K562 (cell line): Measurements from ENCODE around the gene GABRR3. TPM values are rescaled to one million over a fixed set of nuclear protein-coding genes. Genes with fewer than 3 reads are reported as not detected.

Experiments
- E2F1 ChIP-seq: sonication (generic); formaldehyde crosslinking; IDR thresholded peaks from 2 replicates; pipeline ENCODE4 v1.8.1; 2023; ENCODE audit warnings: mild to moderate bottlenecking, missing genetic modification reagents, moderate library complexity
- FOXP1 ChIP-seq: sonication (generic); formaldehyde crosslinking; IDR thresholded peaks from 2 replicates; pipeline ENCODE4 v1.8.0; 2022; ENCODE audit warnings: mild to moderate bottlenecking, missing genetic modification reagents
- GATAD2A ChIP-seq: fragments of 450-650 bp; IDR thresholded peaks from 2 replicates; pipeline ENCODE4 v1.6.1; 2017
- GTF2B ChIP-seq: IDR thresholded peaks from 2 replicates; pipeline ENCODE4 v1.6.1; 2011; ENCODE audit not compliant: insufficient read length; ENCODE audit errors: extremely low read depth
- HIVEP1 ChIP-seq: fragments of 250-450 bp; sonication (Bioruptor Pico); IDR thresholded peaks from 2 replicates; pipeline ENCODE4 v1.4.0; 2020; ENCODE audit warnings: mild to moderate bottlenecking
- KLF1 ChIP-seq: fragments of 450-650 bp; IDR thresholded peaks from 2 replicates; pipeline ENCODE4 v1.6.1; 2016; ENCODE audit warnings: missing genetic modification characterization, missing compliant biosample characterization
- PHB ChIP-seq: fragments of 250-450 bp; sonication (Bioruptor Pico); IDR thresholded peaks from 2 replicates; pipeline ENCODE4 v1.5.0; 2021
- POLR2A ChIP-seq: fragments of 450-650 bp; conservative IDR thresholded peaks from 2 replicates; pipeline ENCODE4 v1.6.1; 2016
- SAFB ChIP-seq: fragments of 200-400 bp; formaldehyde crosslinking; IDR thresholded peaks from 2 replicates; pipeline ENCODE4 v1.6.1; 2017; ENCODE audit warnings: low read depth, low read length, borderline replicate concordance
- TCFL5 ChIP-seq: fragments of 250-450 bp; sonication (Bioruptor Pico); conservative IDR thresholded peaks from 2 replicates; pipeline ENCODE4 v1.6.1; 2021; ENCODE audit warnings: mild to moderate bottlenecking, moderate library complexity, matching md5 sums
- ZNF282 ChIP-seq: sonication (generic); formaldehyde crosslinking; IDR thresholded peaks from 2 replicates; pipeline ENCODE4 v1.8.1; 2023; ENCODE audit warnings: missing genetic modification reagents
- ZNF407 ChIP-seq: fragments of 450-650 bp; IDR thresholded peaks from 2 replicates; pipeline ENCODE4 v1.6.1; 2016; ENCODE audit warnings: low read depth
- ZNF584 ChIP-seq: fragments of 200-800 bp; sonication (Bioruptor generic); IDR thresholded peaks from 2 replicates; pipeline ENCODE4 v1.6.1; 2016; ENCODE audit warnings: low read depth, mild to moderate bottlenecking, missing genetic modification characterization, missing compliant biosample characterization
- polyA plus RNA-seq, 8 experiments: library from polyadenylated mRNA; depleted of rRNA in 4 of 8; stranded (reverse) in 5 of 8; unstranded in 3 of 8; fragments of >200 nt; fragmentation: Nextera tagmentation in 2 of 8; fragmentation: Illumina TruSeq in 1 of 8; extraction: Ambion mirVana in 2 of 8; extraction: Trizol in 1 of 8; gene quantifications; 2 replicates each; pipeline versions ENCODE4 v1.2.1 to v1.2.3, GENCODE V29; 2011 to 2014; ENCODE audit warnings: inconsistent platforms in 1 of 8, missing spikeins in 1 of 8
- total RNA-seq, 7 experiments: library from RNA; depleted of rRNA in 6 of 7; stranded (reverse); fragments of >200 nt in 6 of 7; fragmentation: Illumina TruSeq in 2 of 7; extraction: Trizol in 2 of 7; gene quantifications; 2 replicates each; pipeline versions ENCODE4 v1.2.1 to v1.2.3, GENCODE V29; 2011 to 2021; ENCODE audit warnings: low replicate concordance in 1 of 7
- TF ChIP-seq, protein P1 (sequence below): fragments of 450-650 bp; IDR thresholded peaks from 2 replicates; pipeline ENCODE4 v1.6.1; 2017; ENCODE audit warnings: antibody characterized with exemption, mild to moderate bottlenecking

GABRR3 gene
- total and polyA plus RNA-seq, 9 of the 15 experiments (the other 6 are each of a cell fraction or from before 2014, with no cell fraction given): not detected

DNA sequence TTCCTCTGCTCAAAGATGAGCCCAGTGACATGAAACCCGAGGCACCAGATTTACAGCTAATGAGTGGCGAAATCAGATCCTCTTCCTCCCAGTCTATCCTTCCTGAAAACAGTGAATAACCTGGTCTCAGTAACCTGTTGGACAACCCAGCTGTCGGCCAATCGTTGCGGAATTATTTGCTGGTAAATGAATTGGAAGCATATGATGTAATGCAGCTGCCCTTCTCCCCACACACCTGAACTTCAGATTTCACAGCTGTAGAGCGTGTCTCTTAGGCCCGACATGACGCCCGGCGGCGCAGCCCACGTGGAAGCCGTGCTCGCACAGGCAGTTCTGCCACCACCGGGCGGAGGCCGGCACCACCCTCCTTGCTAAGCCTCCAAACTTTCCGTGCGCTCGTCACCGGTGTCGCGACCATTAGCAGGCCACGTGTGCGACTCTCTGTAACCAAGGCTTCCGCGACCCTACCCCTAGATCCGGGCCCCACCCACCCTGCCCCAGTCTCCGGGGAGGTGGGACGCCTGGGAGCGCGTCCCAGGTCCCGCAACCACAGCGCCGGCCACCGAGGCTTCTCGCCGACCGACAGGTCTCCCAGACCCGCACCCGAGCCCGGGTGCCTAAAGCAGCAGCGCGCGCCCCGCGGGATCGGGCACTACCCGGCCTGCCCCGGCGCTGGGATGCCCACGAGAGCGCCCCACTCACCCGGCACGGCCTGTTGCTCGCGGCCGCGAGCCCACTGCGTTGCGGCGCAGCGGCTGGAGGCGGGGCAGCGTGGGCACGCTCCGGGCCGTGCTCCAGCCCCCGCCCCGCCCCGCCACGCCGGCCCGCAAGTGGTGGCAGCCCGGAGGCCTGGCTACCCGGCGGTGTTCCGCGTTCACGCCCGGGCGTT is 63.2 kb downstream of the GABRR3 start, which contains the start of gene RIOX2 (continued):
- TF ChIP-seq, protein P1, sequence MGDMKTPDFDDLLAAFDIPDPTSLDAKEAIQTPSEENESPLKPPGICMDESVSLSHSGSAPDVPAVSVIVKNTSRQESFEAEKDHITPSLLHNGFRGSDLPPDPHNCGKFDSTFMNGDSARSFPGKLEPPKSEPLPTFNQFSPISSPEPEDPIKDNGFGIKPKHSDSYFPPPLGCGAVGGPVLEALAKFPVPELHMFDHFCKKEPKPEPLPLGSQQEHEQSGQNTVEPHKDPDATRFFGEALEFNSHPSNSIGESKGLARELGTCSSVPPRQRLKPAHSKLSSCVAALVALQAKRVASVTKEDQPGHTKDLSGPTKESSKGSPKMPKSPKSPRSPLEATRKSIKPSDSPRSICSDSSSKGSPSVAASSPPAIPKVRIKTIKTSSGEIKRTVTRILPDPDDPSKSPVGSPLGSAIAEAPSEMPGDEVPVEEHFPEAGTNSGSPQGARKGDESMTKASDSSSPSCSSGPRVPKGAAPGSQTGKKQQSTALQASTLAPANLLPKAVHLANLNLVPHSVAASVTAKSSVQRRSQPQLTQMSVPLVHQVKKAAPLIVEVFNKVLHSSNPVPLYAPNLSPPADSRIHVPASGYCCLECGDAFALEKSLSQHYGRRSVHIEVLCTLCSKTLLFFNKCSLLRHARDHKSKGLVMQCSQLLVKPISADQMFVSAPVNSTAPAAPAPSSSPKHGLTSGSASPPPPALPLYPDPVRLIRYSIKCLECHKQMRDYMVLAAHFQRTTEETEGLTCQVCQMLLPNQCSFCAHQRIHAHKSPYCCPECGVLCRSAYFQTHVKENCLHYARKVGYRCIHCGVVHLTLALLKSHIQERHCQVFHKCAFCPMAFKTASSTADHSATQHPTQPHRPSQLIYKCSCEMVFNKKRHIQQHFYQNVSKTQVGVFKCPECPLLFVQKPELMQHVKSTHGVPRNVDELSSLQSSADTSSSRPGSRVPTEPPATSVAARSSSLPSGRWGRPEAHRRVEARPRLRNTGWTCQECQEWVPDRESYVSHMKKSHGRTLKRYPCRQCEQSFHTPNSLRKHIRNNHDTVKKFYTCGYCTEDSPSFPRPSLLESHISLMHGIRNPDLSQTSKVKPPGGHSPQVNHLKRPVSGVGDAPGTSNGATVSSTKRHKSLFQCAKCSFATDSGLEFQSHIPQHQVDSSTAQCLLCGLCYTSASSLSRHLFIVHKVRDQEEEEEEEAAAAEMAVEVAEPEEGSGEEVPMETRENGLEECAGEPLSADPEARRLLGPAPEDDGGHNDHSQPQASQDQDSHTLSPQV: 0 out of 2 replicates have a peak, but pooled peaks have one; percentile 46
- TF ChIP-seq E2F1 (CRISPR knock-in tag) (no peak), GATAD2A (no peak), ZNF584 (CRISPR knock-in tag) (no peak), TCFL5 (no peak), SAFB (peak; percentile 48), GTF2B (no peak), ZNF282 (no peak), FOXP1 (no peak), HIVEP1 (CRISPR knock-in tag) (no peak), KLF1 (tag) (no peak), ZNF407 (no peak), PHB (CRISPR knock-in tag) (no peak), POLR2A (peak; percentile 63; the same call in 1 of the 2 replicates)
